GM19043 (cell line): ENCODE data around the gene RPS6KA3.

ENCODE experiments used
- ATAC-seq: cut with Tn5 transposase; IDR thresholded peaks from one replicate; pipeline ENCODE4 v1.9.1; 2021; ENCODE audit warnings: low read depth; ENCODE audit not compliant: unreplicated experiment

RPS6KA3 gene

DNA sequence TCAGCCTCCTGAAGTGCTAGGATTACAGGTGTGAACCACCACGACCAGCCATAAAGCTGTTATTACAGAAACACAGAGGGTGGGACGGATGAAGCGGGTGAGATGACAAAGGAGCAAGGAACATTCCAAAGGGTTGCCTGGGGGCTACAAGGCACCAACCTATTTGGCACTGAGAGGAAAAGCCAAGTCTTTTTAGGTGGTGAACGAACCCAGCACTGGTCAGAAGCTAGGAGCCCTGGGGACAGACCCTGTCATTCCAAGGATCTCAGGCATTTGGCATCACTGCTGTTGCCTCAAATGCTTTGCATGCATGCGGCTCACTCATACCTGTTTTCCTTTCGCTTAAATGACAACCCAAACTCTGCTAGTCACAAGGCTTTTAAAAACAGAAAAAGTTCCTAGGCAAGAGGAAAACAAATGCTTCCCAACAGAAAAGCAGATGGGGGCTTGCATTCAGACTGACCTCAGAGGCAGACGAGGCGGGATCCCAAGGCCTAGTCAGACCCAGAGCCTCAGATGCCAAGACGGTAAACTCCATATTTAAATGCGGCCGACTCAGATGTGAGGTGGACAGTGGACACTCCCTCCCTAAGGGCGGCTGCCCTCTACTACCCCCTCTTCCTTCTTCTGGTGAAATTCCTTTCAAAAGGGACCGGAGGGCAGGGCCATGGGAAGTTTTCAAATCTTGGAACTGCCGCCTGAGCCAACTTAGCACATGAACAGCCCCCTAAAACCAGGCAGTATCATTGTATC lies 154.5 kb downstream of the RPS6KA3 start:
- ATAC-seq: no peak

DNA sequence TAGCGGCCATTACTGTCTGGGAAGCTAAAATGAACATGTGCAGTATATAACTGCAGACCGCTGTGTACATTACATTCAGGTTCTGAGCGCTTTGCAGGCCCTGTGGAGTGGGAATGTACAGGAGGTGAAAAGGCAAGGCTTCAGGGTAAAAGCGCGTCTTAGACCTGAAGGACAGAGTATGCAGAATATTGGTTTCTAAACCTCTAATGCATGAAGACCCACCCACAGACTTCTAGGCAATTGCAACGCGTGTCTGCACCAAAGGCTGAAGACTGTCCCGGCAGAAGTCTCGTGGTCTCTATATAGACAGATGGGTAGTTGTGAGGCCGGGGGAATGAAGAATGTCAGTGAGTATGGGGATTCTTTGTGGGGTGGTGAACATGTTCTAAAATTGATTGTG lies 155.4 kb downstream of the RPS6KA3 start:
- no peak for ATAC-seq

DNA sequence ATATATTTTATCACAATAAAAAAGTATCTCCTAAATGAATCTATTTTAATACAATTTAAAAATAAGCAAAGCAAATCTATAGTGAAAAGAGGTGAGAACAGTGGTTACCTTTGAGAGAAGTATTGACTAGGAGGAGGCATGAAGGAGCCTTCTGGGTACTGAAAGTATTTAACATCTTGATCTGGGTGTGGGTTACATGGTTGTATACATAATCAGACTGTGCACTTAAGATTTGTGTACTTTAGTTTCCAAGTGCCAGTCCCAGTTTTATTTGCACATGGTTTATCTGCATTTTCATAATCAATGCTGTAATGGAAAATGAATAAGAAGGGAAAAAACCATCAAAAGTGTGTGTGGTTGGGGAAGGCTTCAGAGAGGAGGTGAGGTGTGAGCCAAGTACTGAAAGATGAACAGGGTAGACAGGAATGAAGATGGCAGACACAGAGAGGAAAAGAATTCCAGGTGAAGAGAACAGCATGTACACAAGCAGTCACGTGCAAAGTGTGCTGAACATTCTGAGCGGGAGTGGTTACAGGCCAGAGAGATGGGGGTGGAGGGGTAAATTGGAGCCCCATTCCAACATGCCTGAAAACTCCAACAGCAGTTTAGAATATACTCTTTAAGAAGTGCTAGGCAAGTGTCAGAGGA lies 164.7 kb downstream of the RPS6KA3 start:
- no peak for ATAC-seq
